Keratinocyte (primary cell): ENCODE data around the gene OSR1. TPM values are rescaled to one million over a fixed set of nuclear protein-coding genes. Genes with fewer than 3 reads are reported as not detected.

Experiments
- DNase-seq: peaks from one replicate; pipeline ENCODE4 v3.0.0-alpha.2; 2011; ENCODE audit warnings: low read depth, missing footprints, low spot score
- FAIRE-seq: peaks from 2 replicates; lab custom pipeline; 2011; peaks lifted over from hg19 to GRCh38; lab: Jason Lieb, UNC
- H2AFZ ChIP-seq: 2 replicates; pipeline ENCODE4 v1.6.0; 2012; ENCODE audit warnings: low read length, control low read depth, inconsistent platforms; ENCODE audit not compliant: control insufficient read depth
- H3K27ac ChIP-seq: 2 replicates; pipeline ENCODE4 v1.5.1; 2011; ENCODE audit warnings: low read length; ENCODE audit not compliant: control insufficient read depth, insufficient read depth
- H3K27me3 ChIP-seq: 3 replicates; pipeline ENCODE4 v1.6.0; 2011; ENCODE audit warnings: low read length; ENCODE audit not compliant: control insufficient read depth, insufficient read depth; ENCODE audit errors: extremely low read depth
- H3K36me3 ChIP-seq, 2 experiments: 2 replicates in 1 of 2; 3 replicates in 1 of 2; pipeline ENCODE4 v1.5.1; 2011; ENCODE audit warnings: low read length in 2 of 2, mild to moderate bottlenecking in 1 of 2; ENCODE audit not compliant: control insufficient read depth in 2 of 2, insufficient read depth in 2 of 2; ENCODE audit errors: extremely low read depth in 1 of 2
- H3K4me1 ChIP-seq: 3 replicates; pipeline ENCODE4 v1.5.1; 2011; ENCODE audit warnings: low read length; ENCODE audit not compliant: control insufficient read depth, insufficient read depth; ENCODE audit errors: extremely low read depth
- H3K4me2 ChIP-seq: 3 replicates; pipeline ENCODE4 v1.6.0; 2011; ENCODE audit warnings: low read depth, low read length; ENCODE audit not compliant: control insufficient read depth, insufficient read depth; ENCODE audit errors: extremely low read depth
- H3K4me3 ChIP-seq, 3 experiments: fragments of 200-600 bp in 1 of 3; sonication (generic) in 1 of 3; 2 replicates in 2 of 3; 3 replicates in 1 of 3; pipeline ENCODE4 v1.5.1; 2011 to 2016; ENCODE audit warnings: low read length in 3 of 3, mild to moderate bottlenecking in 3 of 3, control low read depth in 2 of 3, inconsistent platforms in 1 of 3, low read depth in 1 of 3, mixed read lengths in 1 of 3, mixed run types in 1 of 3, moderate library complexity in 1 of 3; ENCODE audit not compliant: control insufficient read depth in 2 of 3, insufficient read depth in 2 of 3; ENCODE audit errors: extremely low read depth in 1 of 3
- H3K79me2 ChIP-seq: 2 replicates; pipeline ENCODE4 v1.6.0; 2012; ENCODE audit warnings: low read length; ENCODE audit not compliant: control insufficient read depth, insufficient read depth
- H3K9ac ChIP-seq: 3 replicates; pipeline ENCODE4 v1.6.0; 2011; ENCODE audit warnings: low read length; ENCODE audit not compliant: control insufficient read depth, insufficient read depth; ENCODE audit errors: extremely low read depth
- H3K9me1 ChIP-seq: 3 replicates; pipeline ENCODE4 v1.6.0; 2011; ENCODE audit warnings: low read length; ENCODE audit not compliant: control insufficient read depth, insufficient read depth; ENCODE audit errors: extremely low read depth
- H3K9me3 ChIP-seq: 2 replicates; pipeline ENCODE4 v1.5.1; 2012; ENCODE audit warnings: low read depth, low read length; ENCODE audit not compliant: control insufficient read depth
- H4K20me1 ChIP-seq: 3 replicates; pipeline ENCODE4 v1.6.0; 2011; ENCODE audit warnings: low read length; ENCODE audit not compliant: control insufficient read depth, insufficient read depth; ENCODE audit errors: extremely low read depth
- EZH2 ChIP-seq: IDR thresholded peaks from one replicate; pipeline ENCODE4 v1.6.1; 2012; ENCODE audit warnings: inconsistent platforms, mild to moderate bottlenecking, low read length, moderate library complexity
- dilution Hi-C: fragments of 300-500 bp; cut with MboI; formaldehyde crosslinking; loops from one replicate; pipeline ENCODE4 v1.7.0; 2020; ENCODE audit warnings: low sequenced_read_pairs; ENCODE audit not compliant: extremely low pct_ligation_motif_present
- polyA plus RNA-seq, 5 experiments: library from polyadenylated mRNA; depleted of rRNA in 3 of 5; stranded (reverse) in 3 of 5; stranded (forward) in 1 of 5; unstranded in 1 of 5; fragments of >200 nt; gene quantifications; 1 replicate in 1 of 5; 2 replicates in 3 of 5; 3 replicates in 1 of 5; pipeline versions ENCODE4 v1.2.1 to v1.2.3, GENCODE V29; 2011 to 2012; ENCODE audit warnings: missing spikeins in 2 of 5, low read depth in 1 of 5, low replicate concordance in 1 of 5
- TF ChIP-seq, protein P1 (sequence below), 3 experiments: IDR thresholded peaks in 1 of 3; conservative IDR thresholded peaks in 1 of 3; optimal IDR thresholded peaks in 1 of 3; 2 replicates in 2 of 3; 3 replicates in 1 of 3; pipeline versions ENCODE3 to v1.5.1; 2011; ENCODE audit warnings: low read length in 3 of 3, mild to moderate bottlenecking in 3 of 3, moderate library complexity in 2 of 3, control low read depth in 1 of 3, inconsistent platforms in 1 of 3; ENCODE audit not compliant: insufficient read depth in 2 of 3; ENCODE audit errors: extremely low read depth in 1 of 3

The OSR1 gene
- polyA plus RNA-seq, 1 donor (not counting 4 experiments of a cell fraction or from before 2014, with no cell fraction given) = 0.09 TPM

DNA sequence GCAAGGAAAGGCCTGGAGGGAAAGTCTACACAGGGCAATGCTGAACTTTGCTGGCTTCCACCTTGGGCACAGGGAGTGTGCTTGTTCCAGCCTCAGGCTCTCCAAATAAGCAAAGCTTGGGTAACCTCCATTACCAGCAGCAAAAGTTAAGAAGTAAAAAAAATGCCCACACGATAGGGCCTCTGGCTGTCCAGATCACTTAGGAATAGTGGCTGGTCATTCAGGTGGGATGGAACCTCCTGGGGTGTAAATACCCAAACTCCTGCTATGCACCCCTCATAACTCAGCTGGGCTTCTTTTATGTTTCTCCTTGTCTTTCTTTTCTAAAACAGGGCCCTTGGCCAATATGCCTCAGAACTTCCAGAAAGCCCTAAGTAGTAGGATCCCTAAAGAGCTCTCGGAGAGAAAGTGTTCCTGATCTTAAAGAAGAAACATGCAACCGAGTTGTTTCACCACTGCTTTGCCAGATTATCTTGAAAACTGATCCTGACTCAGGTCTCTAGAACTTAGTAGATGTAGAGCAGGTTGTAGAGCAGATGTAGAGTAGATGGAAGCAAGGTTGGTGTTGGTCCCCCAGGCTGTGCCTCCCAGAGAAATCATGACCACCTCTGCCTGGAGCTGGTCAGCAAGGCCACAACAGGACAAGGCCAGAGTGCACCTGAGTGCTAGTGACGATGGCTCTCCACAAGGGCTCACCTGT is 2.0 kb upstream of the OSR1 start:
- H3K4me3 ChIP-seq = no peak overlapping the region

GRCh38 chr2:19359456-19359855 is 1.0 kb upstream of the OSR1 start:
- Histone ChIP-seq H3K4me1 (peaks cover 12% of the 10 kb centered on the region), H3K27ac (no peak overlapping the region), H2AFZ (no peak overlapping the region), H3K9me3 (no peaks in the 10 kb centered on the region), H3K9me1 (no peaks in the 10 kb centered on the region), H3K9ac (no peak overlapping the region), H3K4me3 (no peak overlapping the region), H3K4me2 (no peak overlapping the region), H4K20me1 (no peaks in the 10 kb centered on the region), H3K36me3 (no peaks in the 10 kb centered on the region), H3K79me2 (no peaks in the 10 kb centered on the region), H3K27me3 (peaks cover 81% of the 10 kb centered on the region)
- FAIRE-seq (no peak), DNase-seq (no peak)
- dilution Hi-C loops = loop anchor here (25.0 kb wide), 1 partner anchor 503 kb away; no protein-coding TSS in a partner anchor
- TF ChIP-seq, protein P1, sequence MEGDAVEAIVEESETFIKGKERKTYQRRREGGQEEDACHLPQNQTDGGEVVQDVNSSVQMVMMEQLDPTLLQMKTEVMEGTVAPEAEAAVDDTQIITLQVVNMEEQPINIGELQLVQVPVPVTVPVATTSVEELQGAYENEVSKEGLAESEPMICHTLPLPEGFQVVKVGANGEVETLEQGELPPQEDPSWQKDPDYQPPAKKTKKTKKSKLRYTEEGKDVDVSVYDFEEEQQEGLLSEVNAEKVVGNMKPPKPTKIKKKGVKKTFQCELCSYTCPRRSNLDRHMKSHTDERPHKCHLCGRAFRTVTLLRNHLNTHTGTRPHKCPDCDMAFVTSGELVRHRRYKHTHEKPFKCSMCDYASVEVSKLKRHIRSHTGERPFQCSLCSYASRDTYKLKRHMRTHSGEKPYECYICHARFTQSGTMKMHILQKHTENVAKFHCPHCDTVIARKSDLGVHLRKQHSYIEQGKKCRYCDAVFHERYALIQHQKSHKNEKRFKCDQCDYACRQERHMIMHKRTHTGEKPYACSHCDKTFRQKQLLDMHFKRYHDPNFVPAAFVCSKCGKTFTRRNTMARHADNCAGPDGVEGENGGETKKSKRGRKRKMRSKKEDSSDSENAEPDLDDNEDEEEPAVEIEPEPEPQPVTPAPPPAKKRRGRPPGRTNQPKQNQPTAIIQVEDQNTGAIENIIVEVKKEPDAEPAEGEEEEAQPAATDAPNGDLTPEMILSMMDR (optimal IDR thresholded peaks at IDR 0.05 in 1 of 3, IDR thresholded peaks at IDR 0.05 in 1 of 3, conservative IDR thresholded peaks at IDR 0.05 in 1 of 3; ENCODE audit: extremely low read depth in 1 of 3, insufficient read depth in 2 of 3, low read length in 3 of 3) = no peak
- no peak for TF ChIP-seq EZH2

More for the DNA sequence above, 2.0 kb upstream of the OSR1 start:
- Histone ChIP-seq H3K9me1 (no peaks in the 10 kb centered on the region), H3K9me3 (no peaks in the 10 kb centered on the region), H3K79me2 (no peaks in the 10 kb centered on the region), H3K27ac (no peak overlapping the region), H3K9ac (no peak overlapping the region), H4K20me1 (no peaks in the 10 kb centered on the region), H3K4me2 (no peak overlapping the region), H3K36me3 (no peaks in the 10 kb centered on the region), H3K27me3 (peaks cover 79% of the 10 kb centered on the region), H2AFZ (no peak overlapping the region), H3K4me1 (peaks cover 12% of the 10 kb centered on the region)
- dilution Hi-C loops = loop anchor here (25.0 kb wide), 1 partner anchor 502 kb away; no protein-coding TSS in a partner anchor
- no peak for DNase-seq
- no peak for TF ChIP-seq EZH2
- TF ChIP-seq, protein P1 (optimal IDR thresholded peaks at IDR 0.05 in 1 of 3, IDR thresholded peaks at IDR 0.05 in 1 of 3, conservative IDR thresholded peaks at IDR 0.05 in 1 of 3; ENCODE audit: extremely low read depth in 1 of 3, insufficient read depth in 2 of 3, low read length in 3 of 3) = no peak
- FAIRE-seq = no peak
